Fibroblast of villous mesenchyme (primary cell): ENCODE measurements around the gene CNTNAP2. TPM values are rescaled to one million over a fixed set of nuclear protein-coding genes. Genes with fewer than 3 reads are reported as not detected.

Experiments
- DNase-seq: peaks from one replicate; pipeline ENCODE4 v3.0.0-alpha.2; 2010; ENCODE audit warnings: low read depth
- H3K4me3 ChIP-seq: 2 replicates; pipeline ENCODE4 v1.5.1; 2011; ENCODE audit warnings: low read depth, mild to moderate bottlenecking, low read length
- total RNA-seq: library from RNA; depleted of rRNA; stranded (reverse); fragments of >200 nt; gene quantifications from 2 replicates; pipeline ENCODE4 v1.2.3, GENCODE V29; 2012
- TF ChIP-seq, protein P1 (sequence below): IDR thresholded peaks from 2 replicates; pipeline ENCODE4 v1.5.1; 2012; ENCODE audit warnings: low read depth, mild to moderate bottlenecking, low read length; ENCODE audit not compliant: insufficient read depth

The CNTNAP2 gene
- total RNA-seq, 1 donor = not detected

DNA sequence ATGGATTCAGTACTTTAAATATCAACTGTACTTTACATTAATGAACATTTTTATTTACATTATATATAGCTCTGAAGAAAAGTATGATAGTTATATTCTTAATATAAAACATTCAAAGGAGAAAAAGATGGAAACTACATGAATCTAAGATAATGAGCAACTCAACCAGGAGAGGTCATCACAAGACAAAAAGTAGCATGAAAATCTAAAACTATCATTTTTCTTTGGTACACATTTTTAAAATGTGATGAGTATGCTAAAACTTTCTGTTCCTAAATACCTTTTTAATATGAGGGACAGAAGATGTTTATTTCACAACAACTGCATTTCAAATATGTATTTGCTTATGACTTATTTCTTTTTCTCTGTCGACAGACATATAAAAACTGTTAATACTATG, 2.4 kb downstream of the CNTNAP2 start:
- no peak for DNase-seq
- H3K4me3 ChIP-seq = no peak overlapping the region
- TF ChIP-seq, protein P1, sequence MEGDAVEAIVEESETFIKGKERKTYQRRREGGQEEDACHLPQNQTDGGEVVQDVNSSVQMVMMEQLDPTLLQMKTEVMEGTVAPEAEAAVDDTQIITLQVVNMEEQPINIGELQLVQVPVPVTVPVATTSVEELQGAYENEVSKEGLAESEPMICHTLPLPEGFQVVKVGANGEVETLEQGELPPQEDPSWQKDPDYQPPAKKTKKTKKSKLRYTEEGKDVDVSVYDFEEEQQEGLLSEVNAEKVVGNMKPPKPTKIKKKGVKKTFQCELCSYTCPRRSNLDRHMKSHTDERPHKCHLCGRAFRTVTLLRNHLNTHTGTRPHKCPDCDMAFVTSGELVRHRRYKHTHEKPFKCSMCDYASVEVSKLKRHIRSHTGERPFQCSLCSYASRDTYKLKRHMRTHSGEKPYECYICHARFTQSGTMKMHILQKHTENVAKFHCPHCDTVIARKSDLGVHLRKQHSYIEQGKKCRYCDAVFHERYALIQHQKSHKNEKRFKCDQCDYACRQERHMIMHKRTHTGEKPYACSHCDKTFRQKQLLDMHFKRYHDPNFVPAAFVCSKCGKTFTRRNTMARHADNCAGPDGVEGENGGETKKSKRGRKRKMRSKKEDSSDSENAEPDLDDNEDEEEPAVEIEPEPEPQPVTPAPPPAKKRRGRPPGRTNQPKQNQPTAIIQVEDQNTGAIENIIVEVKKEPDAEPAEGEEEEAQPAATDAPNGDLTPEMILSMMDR = no peak

DNA sequence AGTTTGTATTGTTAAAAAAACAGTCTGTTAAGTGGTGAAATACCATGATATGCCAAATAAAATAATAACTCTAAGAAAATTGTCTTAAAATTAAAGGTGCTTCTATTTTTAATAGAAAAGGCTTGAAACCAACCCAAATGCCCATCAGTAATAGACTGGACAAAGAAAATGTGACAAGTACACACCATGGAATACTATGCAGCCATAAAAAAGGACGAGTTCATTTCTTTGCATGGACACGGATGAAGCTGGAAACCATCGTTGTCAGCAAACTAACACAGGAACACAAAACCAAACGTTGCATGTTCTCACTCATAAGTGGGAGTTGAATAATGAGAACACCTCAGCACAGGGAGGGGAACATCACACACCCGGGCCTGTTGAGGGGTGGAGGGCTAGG, 7.1 kb downstream of the CNTNAP2 start:
- DNase-seq = no peak
- TF ChIP-seq, protein P1 = no peak
- no peak overlapping the region for H3K4me3 ChIP-seq

DNA sequence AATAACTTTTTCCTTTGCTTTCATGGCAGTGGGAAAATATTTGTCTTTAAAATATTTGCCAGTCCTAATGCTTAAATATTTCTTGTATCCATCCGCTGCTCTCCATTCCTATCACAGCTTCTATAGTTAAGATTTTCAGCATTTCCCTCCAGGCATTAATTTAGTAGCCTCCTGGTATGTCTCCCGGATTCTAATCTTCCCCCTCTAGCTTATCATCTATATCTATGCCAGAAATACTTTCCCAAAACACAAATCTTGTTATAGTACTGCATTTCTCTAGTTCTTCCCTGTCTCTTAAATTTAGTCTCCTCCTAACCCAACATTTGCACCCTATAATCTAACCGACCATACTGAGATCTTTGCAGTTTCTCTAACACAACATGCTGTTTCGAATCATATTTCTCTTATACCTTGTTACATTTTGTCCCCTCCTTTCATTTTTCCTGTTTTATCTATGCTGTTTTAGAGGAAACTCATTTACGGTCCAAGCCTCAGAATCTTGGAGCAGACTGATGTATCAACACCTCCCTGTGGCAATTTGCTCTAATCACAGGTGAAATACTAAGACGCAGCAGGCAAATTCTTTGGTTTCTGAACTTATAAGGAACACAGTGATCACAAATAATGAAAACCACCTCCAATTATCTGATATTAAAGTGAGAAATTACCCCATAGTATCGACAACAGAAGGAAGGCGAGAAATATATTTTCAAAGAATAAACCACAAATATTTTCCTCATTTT, 10.3 kb downstream of the CNTNAP2 start:
- no peak overlapping the region for H3K4me3 ChIP-seq
- no peak for DNase-seq
- TF ChIP-seq, protein P1 = no peak

DNA sequence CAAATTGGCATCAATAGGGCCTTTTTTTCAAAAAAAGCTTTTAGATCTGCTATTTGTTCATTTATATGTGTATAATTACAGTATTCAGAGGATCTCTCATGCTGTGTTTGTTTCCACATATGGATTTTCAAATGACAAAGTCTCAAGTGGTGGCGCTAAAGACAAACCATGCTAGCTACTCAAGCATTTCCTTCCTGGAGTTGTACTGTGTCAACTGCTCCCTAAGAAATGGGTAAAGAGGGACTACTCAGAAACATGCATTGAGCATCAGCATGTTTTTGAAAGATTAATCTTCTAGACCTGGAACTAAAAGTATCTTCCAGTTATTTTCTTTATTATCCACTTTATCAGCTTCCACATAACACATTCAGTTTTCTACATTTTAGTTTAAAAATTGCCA, 12.7 kb downstream of the CNTNAP2 start:
- TF ChIP-seq, protein P1 = no peak
- no peak overlapping the region for H3K4me3 ChIP-seq
- no peak for DNase-seq

DNA sequence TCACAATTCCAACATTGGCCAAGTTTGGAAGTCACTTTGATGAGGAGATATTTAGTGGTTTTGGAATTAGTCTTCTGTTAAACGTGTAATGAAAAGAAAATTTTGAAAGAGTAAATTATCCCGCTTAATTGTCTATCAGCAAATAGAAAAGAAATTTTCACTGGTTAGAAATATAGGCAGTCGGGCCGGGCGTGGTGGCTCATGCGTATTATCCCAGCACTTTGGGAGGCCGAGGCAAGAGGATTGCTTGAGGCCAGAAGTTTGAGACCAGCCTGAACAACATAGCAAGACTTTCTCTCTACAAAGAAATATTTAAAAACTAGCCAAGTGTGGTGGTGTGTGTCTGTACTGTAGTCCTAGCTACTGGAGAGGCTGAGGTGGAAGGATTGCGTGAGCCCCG, 13.4 kb downstream of the CNTNAP2 start:
- no peak for DNase-seq
- TF ChIP-seq, protein P1 = no peak
- H3K4me3 ChIP-seq = no peak overlapping the region

DNA sequence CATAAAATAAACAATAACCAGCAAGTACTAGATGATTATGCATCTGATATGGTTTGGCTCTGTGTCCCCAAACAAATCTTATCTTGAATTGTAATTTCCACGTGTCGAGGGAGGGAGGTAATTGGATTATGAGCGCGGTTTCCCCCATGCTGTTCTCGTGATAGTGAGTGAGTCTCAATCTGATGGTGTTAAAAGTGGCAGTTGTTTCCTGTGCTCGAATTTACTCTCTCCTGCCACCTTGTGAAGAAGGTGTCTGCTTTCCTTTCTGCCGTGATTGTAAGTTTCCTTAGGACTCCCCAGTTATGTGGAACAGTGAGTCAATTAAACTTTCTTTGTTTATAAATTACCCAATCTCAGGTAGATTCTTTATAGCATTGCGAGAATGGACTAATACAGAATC, 15.1 kb downstream of the CNTNAP2 start:
- TF ChIP-seq, protein P1 = no peak
- DNase-seq = no peak
- H3K4me3 ChIP-seq = no peak overlapping the region
